IPS-15b (cell line): ENCODE data around the gene MCCC2.

Experiments used
- H3K27me3 ChIP-seq: one replicate; pipeline ENCODE4 v1.6.1; 2013; ENCODE audit warnings: low read length; ENCODE audit not compliant: control insufficient read depth, insufficient read depth
- H3K36me3 ChIP-seq: one replicate; pipeline ENCODE4 v1.6.1; 2013; ENCODE audit warnings: low read length; ENCODE audit not compliant: control insufficient read depth, insufficient read depth
- H3K4me1 ChIP-seq: one replicate; pipeline ENCODE4 v1.6.1; 2013; ENCODE audit warnings: mild to moderate bottlenecking, low read length; ENCODE audit not compliant: control insufficient read depth, insufficient read depth
- H3K4me3 ChIP-seq: one replicate; pipeline ENCODE4 v1.5.1; 2013; ENCODE audit warnings: low read depth, low read length
- H3K9ac ChIP-seq: one replicate; pipeline ENCODE4 v1.6.1; 2013; ENCODE audit warnings: low read depth, mild to moderate bottlenecking, low read length
- H3K9me3 ChIP-seq: one replicate; pipeline ENCODE4 v1.6.1; 2013; ENCODE audit warnings: mild to moderate bottlenecking, low read length; ENCODE audit not compliant: control insufficient read depth, insufficient read depth

MCCC2 gene

GRCh38 chr5:71703941-71704340, 116.8 kb downstream of the MCCC2 start:
- H3K4me1 ChIP-seq = no peaks in the 10 kb centered on the region
- H3K9me3 ChIP-seq = no peaks in the 10 kb centered on the region
- no peak overlapping the region for H3K9ac ChIP-seq
- H3K27me3 ChIP-seq = no peaks in the 10 kb centered on the region
- no peak overlapping the region for H3K4me3 ChIP-seq
- no peaks in the 10 kb centered on the region for H3K36me3 ChIP-seq

- no peaks in the 10 kb centered on the region for H3K4me1 ChIP-seq
- no peaks in the 10 kb centered on the region for H3K36me3 ChIP-seq
- no peak overlapping the region for H3K4me3 ChIP-seq
- H3K27me3 ChIP-seq = no peaks in the 10 kb centered on the region
- H3K9me3 ChIP-seq = no peaks in the 10 kb centered on the region
- H3K9ac ChIP-seq = no peak overlapping the region
Measured at GRCh38 chr5:71705421-71705820, 118.3 kb downstream of the MCCC2 start.

GRCh38 chr5:71706906-71707305, 119.8 kb downstream of the MCCC2 start:
- H3K4me3 ChIP-seq = no peak overlapping the region
- no peaks in the 10 kb centered on the region for H3K4me1 ChIP-seq
- H3K36me3 ChIP-seq = no peaks in the 10 kb centered on the region
- H3K9me3 ChIP-seq = no peaks in the 10 kb centered on the region
- H3K9ac ChIP-seq = no peak overlapping the region
- no peaks in the 10 kb centered on the region for H3K27me3 ChIP-seq
